Measurements from ENCODE around the gene EEIG2.

The EEIG2 gene

GRCh38 chr1:108583757-108584427 is 24.0 kb downstream of the EEIG2 start:
- no peak overlapping the region for H3K4me3 ChIP-seq (ENCODE audit: low read depth, low read length)
- no peak for DNase-seq (ENCODE audit: low read depth)
- TF ChIP-seq CTCF (IDR thresholded peaks at IDR 0.05; ENCODE audit: low read depth, low read length, missing control alignments), result no peak

- DNase-seq (ENCODE audit: low read depth), result no peak
- H3K4me3 ChIP-seq (ENCODE audit: low read depth, low read length), result no peak overlapping the region
- no peak for TF ChIP-seq CTCF (IDR thresholded peaks at IDR 0.05; ENCODE audit: low read depth, low read length, missing control alignments)
These were observed 24.5 kb downstream of the EEIG2 start for GRCh38 chr1:108584428-108584856.

- TF ChIP-seq CTCF (IDR thresholded peaks at IDR 0.05; ENCODE audit: low read depth, low read length, missing control alignments), result no peak
- DNase-seq (ENCODE audit: low read depth), result no peak
- H3K4me3 ChIP-seq (ENCODE audit: low read depth, low read length), result no peak overlapping the region
These were observed 25.4 kb downstream of the EEIG2 start for GRCh38 chr1:108585313-108585712.

- no peak overlapping the region for H3K4me3 ChIP-seq (ENCODE audit: low read depth, low read length)
- no peak for DNase-seq (ENCODE audit: low read depth)
- no peak for TF ChIP-seq CTCF (IDR thresholded peaks at IDR 0.05; ENCODE audit: low read depth, low read length, missing control alignments)
These were observed 30.5 kb downstream of the EEIG2 start for GRCh38 chr1:108590441-108590840.

- TF ChIP-seq CTCF (IDR thresholded peaks at IDR 0.05; ENCODE audit: low read depth, low read length, missing control alignments), result no peak
- no peak for DNase-seq (ENCODE audit: low read depth)
- no peak overlapping the region for H3K4me3 ChIP-seq (ENCODE audit: low read depth, low read length)
These were observed 31.1 kb downstream of the EEIG2 start for GRCh38 chr1:108590957-108591356.

- DNase-seq (ENCODE audit: low read depth), result no peak
- no peak for TF ChIP-seq CTCF (IDR thresholded peaks at IDR 0.05; ENCODE audit: low read depth, low read length, missing control alignments)
- H3K4me3 ChIP-seq (ENCODE audit: low read depth, low read length), result no peak overlapping the region
These were observed 31.6 kb downstream of the EEIG2 start for GRCh38 chr1:108591466-108591865.

All from GM12864 (cell line).